ENCODE results near the gene ARF1. TPM values are rescaled to one million over a fixed set of nuclear protein-coding genes. Genes with fewer than 3 reads are reported as not detected.

The ARF1 gene
- total RNA-seq, 1 donor = 231 TPM

- H2AFZ ChIP-seq (ENCODE audit: low read length) = no peak overlapping the region
- peak overlapping the region; percentile 93 for H3K27ac ChIP-seq (ENCODE audit: low read depth, low read length)
- H3K9me3 ChIP-seq (ENCODE audit: low read depth, low read length) = no peaks in the 10 kb centered on the region
- peaks cover 20% of the 10 kb centered on the region for H3K4me1 ChIP-seq (ENCODE audit: insufficient read depth, low read length)
- H3K4me2 ChIP-seq (ENCODE audit: insufficient read depth, low read length) = no peak overlapping the region
- H3K79me2 ChIP-seq (ENCODE audit: insufficient read depth, low read length) = peaks cover 82% of the 10 kb centered on the region
- H3K27me3 ChIP-seq (ENCODE audit: insufficient read depth, low read length) = no peaks in the 10 kb centered on the region
- peaks cover 58% of the 10 kb centered on the region for H4K20me1 ChIP-seq (ENCODE audit: insufficient read depth, low read length)
- no peak for TF ChIP-seq CTCF (IDR thresholded peaks at IDR 0.05; ENCODE audit: extremely low read depth, low read depth, low read length)
- H3K4me3 ChIP-seq (ENCODE audit: insufficient read depth, low read length) = no peak overlapping the region
- H3K36me3 ChIP-seq (ENCODE audit: insufficient read depth, low read length) = peaks cover 8% of the 10 kb centered on the region
- DNase-seq (ENCODE audit: insufficient read length, low spot score, missing footprints) = peak; percentile 45
These were observed 61.1 kb downstream of the ARF1 start for GRCh38 chr1:228143480-228144192.

- Histone ChIP-seq H3K36me3 (ENCODE audit: insufficient read depth, low read length) (peaks cover 8% of the 10 kb centered on the region), H3K4me1 (ENCODE audit: insufficient read depth, low read length) (peaks cover 20% of the 10 kb centered on the region), H2AFZ (ENCODE audit: low read length) (no peak overlapping the region), H3K27ac (ENCODE audit: low read depth, low read length) (no peak overlapping the region), H4K20me1 (ENCODE audit: insufficient read depth, low read length) (peaks cover 58% of the 10 kb centered on the region), H3K9me3 (ENCODE audit: low read depth, low read length) (no peaks in the 10 kb centered on the region), H3K79me2 (ENCODE audit: insufficient read depth, low read length) (peaks cover 89% of the 10 kb centered on the region), H3K4me2 (ENCODE audit: insufficient read depth, low read length) (no peak overlapping the region), H3K4me3 (ENCODE audit: insufficient read depth, low read length) (no peak overlapping the region), H3K27me3 (ENCODE audit: insufficient read depth, low read length) (no peaks in the 10 kb centered on the region)
- DNase-seq (ENCODE audit: insufficient read length, low spot score, missing footprints) = peak; percentile 75
- TF ChIP-seq CTCF (IDR thresholded peaks at IDR 0.05; ENCODE audit: extremely low read depth, low read depth, low read length) = no peak
These were observed 61.9 kb downstream of the ARF1 start for GRCh38 chr1:228144193-228144992.

- peaks cover 60% of the 10 kb centered on the region for H4K20me1 ChIP-seq (ENCODE audit: insufficient read depth, low read length)
These were observed 62.5 kb downstream of the ARF1 start for GRCh38 chr1:228144993-228145343.

More at GRCh38 chr1:228144993-228145343, 62.5 kb downstream of the ARF1 start:
- Histone ChIP-seq H3K4me2 (ENCODE audit: insufficient read depth, low read length) (no peak overlapping the region), H3K27me3 (ENCODE audit: insufficient read depth, low read length) (no peaks in the 10 kb centered on the region), H3K79me2 (ENCODE audit: insufficient read depth, low read length) (peaks cover 94% of the 10 kb centered on the region), H3K36me3 (ENCODE audit: insufficient read depth, low read length) (peaks cover 8% of the 10 kb centered on the region), H2AFZ (ENCODE audit: low read length) (no peak overlapping the region), H3K27ac (ENCODE audit: low read depth, low read length) (no peak overlapping the region), H3K9me3 (ENCODE audit: low read depth, low read length) (no peaks in the 10 kb centered on the region), H3K4me3 (ENCODE audit: insufficient read depth, low read length) (no peak overlapping the region), H3K4me1 (ENCODE audit: insufficient read depth, low read length) (peaks cover 23% of the 10 kb centered on the region)
- no peak for TF ChIP-seq CTCF (IDR thresholded peaks at IDR 0.05; ENCODE audit: extremely low read depth, low read depth, low read length)
- DNase-seq (ENCODE audit: insufficient read length, low spot score, missing footprints) = peak; percentile 73
